BJ (cell line): ENCODE measurements around the gene MAML2. TPM values are rescaled to one million over a fixed set of nuclear protein-coding genes. Genes with fewer than 3 reads are reported as not detected.
A peak's percentile ranks its signal among the peaks of the same experiment; 100 is the strongest.

Source experiments
- CTCF ChIA-PET: fragments of 350-600 bp; formaldehyde crosslinking; extraction: SDS; loops from one replicate; lab custom pipeline; 2021; ENCODE audit warnings: antibody characterized with exemption, inconsistent platforms; lab: Yijun Ruan, JAX
- POLR2A ChIA-PET: fragments of 300-600 bp; sonication (Branson Sonifier 250); formaldehyde crosslinking; extraction: SDS; loops from one replicate; lab custom pipeline; 2021; ENCODE audit warnings: antibody characterized with exemption; lab: Charles Lee
- DNase-seq: peaks from one replicate; pipeline ENCODE4 v3.0.0-alpha.2; 2011; ENCODE audit warnings: low read depth
- H3K27me3 ChIP-seq: 2 replicates; pipeline ENCODE4 v1.6.0; 2011; ENCODE audit warnings: low read length; ENCODE audit not compliant: control insufficient read depth, insufficient read depth
- H3K36me3 ChIP-seq: 2 replicates; pipeline ENCODE4 v1.5.1; 2011; ENCODE audit warnings: low read length; ENCODE audit not compliant: control insufficient read depth, insufficient read depth
- H3K4me3 ChIP-seq: 2 replicates; pipeline ENCODE4 v1.5.1; 2011; ENCODE audit warnings: low read depth, mild to moderate bottlenecking, control low read depth, low read length
- polyA plus RNA-seq: library from polyadenylated mRNA; depleted of rRNA; stranded (reverse); fragments of >200 nt; gene quantifications from 2 replicates; pipeline ENCODE4 v1.2.3, GENCODE V29; 2011
- TF ChIP-seq, protein P1 (sequence below): IDR thresholded peaks from 2 replicates; pipeline ENCODE4 v1.5.1; 2011; ENCODE audit warnings: low read depth, mild to moderate bottlenecking, control low read depth, inconsistent platforms, low read length, moderate library complexity; ENCODE audit not compliant: insufficient read depth

The MAML2 gene
- polyA plus RNA-seq, 1 experiment, result 22.0 TPM

DNA sequence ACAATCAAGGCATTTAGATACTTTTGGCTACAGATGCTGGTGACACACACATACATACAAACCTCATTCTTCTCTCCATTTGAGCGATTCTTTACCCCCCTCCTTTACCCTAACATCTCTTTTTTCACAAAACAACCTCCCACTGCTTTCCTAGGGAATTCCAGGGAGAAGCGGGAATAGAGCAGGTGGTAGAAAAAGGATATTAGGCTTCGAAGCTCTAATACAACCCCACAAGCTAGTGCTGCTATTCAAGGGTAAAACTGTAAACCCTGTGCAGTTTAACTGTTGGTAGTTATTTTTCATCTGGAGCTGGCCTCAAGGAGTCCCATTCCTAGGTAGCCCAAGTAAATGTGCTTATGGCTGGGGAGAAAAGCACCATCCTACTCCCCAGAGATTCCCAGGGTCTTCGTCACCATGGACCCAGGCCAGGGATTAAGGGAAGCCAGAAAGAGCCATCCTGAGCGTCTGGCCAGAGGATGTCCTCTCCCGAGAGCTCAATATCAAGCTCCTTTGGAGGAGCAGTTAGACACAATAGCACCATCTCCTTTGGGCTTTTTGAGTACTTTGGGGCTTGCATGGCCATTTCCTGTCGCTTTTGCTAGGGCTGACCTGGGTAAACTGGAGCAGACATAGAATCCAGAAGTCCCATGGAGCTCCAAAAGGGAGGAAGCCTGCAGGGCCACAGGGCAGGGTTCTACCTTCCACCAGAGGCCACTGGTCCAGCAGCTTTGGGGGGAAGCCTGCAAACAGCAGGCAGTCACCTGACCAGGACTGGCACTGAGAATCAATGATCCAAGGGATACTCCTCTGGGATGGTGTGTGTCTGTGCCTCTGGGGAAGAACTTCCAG is 3.1 kb downstream of the MAML2 start:
- TF ChIP-seq, protein P1, sequence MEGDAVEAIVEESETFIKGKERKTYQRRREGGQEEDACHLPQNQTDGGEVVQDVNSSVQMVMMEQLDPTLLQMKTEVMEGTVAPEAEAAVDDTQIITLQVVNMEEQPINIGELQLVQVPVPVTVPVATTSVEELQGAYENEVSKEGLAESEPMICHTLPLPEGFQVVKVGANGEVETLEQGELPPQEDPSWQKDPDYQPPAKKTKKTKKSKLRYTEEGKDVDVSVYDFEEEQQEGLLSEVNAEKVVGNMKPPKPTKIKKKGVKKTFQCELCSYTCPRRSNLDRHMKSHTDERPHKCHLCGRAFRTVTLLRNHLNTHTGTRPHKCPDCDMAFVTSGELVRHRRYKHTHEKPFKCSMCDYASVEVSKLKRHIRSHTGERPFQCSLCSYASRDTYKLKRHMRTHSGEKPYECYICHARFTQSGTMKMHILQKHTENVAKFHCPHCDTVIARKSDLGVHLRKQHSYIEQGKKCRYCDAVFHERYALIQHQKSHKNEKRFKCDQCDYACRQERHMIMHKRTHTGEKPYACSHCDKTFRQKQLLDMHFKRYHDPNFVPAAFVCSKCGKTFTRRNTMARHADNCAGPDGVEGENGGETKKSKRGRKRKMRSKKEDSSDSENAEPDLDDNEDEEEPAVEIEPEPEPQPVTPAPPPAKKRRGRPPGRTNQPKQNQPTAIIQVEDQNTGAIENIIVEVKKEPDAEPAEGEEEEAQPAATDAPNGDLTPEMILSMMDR, result no peak
- Histone ChIP-seq H3K27me3 (no peaks in the 10 kb centered on the region), H3K4me3 (peak overlapping the region; percentile 74), H3K36me3 (no peaks in the 10 kb centered on the region)
- no peak for DNase-seq
- CTCF ChIA-PET, result interaction anchor here (0.6 to 4.5 kb wide), 14 partner anchors 18 to 504 kb away, joined by 3 to 46 read pairs (median 4); no protein-coding TSS in a partner anchor
- POLR2A ChIA-PET, result interaction anchor here (0.6 to 1.0 kb wide), 2 partner anchors 143 to 285 kb away, joined by 3 to 4 read pairs; no protein-coding TSS in a partner anchor

DNA sequence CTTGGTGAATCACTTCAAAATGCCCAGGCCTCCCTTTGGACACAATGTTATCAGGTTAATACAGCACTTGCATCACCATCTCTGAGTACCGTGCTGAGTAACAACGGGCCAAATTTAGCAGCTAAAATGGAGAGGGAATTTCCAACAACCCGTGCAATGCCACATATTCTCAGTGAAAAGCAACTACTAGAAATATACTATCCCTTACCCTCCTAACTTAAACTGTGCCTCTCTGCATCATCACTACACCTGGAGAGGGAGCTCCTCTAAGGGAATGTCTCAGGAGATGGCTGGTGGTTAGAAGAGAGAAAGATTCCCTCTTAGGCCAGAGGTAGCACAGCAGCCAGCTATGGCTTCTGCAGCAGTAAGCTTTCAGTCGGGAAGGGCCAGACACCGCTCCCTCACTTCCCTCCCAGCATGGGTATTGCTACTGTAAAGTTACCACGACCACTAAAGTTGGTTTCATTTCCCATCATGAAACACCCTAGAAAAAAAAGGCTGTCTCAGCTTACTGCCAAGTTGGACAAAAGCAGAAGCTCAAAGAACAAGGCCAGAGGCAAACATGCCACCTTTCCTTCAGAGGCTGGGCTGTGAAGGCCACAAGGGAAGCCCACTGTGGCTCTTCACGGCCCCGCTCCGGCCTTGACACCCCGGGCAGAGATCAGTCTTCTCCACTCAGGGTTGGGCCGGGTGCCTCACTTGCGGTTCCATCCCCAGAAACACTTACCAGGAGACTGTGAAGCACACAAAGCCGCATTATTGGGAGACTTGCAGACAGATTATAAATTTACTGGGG is 3.9 kb downstream of the MAML2 start:
- POLR2A ChIA-PET, result no interaction called here
- TF ChIP-seq, protein P1, result no peak
- peak overlapping the region; percentile 74 for H3K4me3 ChIP-seq
- CTCF ChIA-PET, result interaction anchor here (0.8 to 4.5 kb wide), 7 partner anchors 9 to 176 kb away, joined by 3 to 37 read pairs (median 4); no protein-coding TSS in a partner anchor
- peaks cover 2% of the 10 kb centered on the region; the same call in 1 of the 2 replicates for H3K36me3 ChIP-seq
- H3K27me3 ChIP-seq, result no peaks in the 10 kb centered on the region
- no peak for DNase-seq

DNA sequence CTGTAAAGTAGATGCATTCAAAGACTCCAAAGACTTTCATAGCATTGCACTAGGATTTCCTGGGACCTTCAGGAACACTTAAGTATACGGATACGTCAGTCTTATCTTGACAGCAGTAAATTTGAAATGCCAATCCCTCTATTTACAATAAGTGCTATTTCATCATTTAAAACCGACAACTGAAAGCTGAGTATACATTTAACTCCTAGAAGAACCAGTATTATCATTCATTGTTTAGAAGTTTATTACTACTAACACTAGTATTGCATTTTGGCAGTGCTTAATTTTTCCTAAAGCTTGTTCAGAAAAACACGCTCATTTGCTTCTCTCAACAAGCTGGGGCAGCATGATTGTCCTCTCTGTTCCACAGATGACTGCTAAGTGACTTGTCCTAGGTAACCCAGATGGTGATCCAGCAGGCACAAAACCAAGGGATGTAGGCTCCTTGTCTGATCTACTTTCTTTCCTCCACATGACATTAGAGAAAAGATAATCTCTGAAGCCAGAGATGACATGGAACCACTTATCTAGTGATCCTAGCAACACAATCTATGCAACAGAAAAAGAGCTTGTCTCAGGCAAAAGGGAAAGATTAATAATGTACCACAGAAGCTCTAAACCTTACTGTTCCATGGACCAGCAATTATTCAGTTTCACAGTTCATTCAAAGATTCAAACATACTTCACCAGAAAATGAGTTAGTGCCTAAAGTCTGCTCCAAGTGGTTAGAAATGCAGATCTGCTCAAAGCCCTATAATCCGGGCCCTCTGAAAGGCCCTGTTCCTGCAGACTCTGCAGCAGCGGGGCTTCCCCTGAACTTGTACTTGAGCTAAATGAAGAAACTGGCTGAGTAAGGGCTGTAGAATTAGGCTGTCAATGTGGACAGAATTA is 5.2 kb downstream of the MAML2 start:
- H3K27me3 ChIP-seq, result no peaks in the 10 kb centered on the region
- H3K4me3 ChIP-seq, result no peak overlapping the region
- CTCF ChIA-PET, result interaction anchor here (0.8 to 2.4 kb wide), 5 partner anchors 13 to 489 kb away, joined by 3 to 7 read pairs (median 3); no protein-coding TSS in a partner anchor
- no peak for DNase-seq
- TF ChIP-seq, protein P1, result no peak
- POLR2A ChIA-PET, result no interaction called here
- peaks cover 2% of the 10 kb centered on the region; the same call in 1 of the 2 replicates for H3K36me3 ChIP-seq

DNA sequence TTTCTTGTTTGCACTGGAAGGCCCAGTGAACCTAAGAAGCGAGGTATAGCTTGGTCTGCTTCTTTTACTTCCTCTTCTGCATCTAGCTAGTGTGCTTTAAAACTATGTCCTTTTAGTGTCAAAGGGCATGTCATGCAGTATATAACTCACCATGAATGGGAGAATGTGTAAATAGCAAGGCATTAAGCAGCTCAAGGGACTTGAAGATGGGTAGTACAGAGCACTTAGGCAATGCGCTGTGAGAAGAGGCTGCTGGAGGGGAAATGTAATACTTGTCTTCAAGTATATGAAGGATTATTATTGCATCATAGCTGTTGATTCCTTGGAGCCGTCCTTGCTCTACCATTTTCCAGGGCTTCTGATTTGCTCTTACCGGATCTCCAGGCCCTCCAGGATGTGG is 7.6 kb downstream of the MAML2 start:
- ChIA-PET POLR2A (no interaction called here), CTCF (interaction anchor here (0.9 to 1.3 kb wide), 3 partner anchors 8 to 41 kb away, joined by 3 read pairs; partner anchors contain the start of gene MAML2)
- TF ChIP-seq, protein P1, result no peak
- peaks cover 2% of the 10 kb centered on the region; the same call in 1 of the 2 replicates for H3K36me3 ChIP-seq
- no peak for DNase-seq
- no peaks in the 10 kb centered on the region for H3K27me3 ChIP-seq
- no peak overlapping the region for H3K4me3 ChIP-seq
